Esophagus squamous epithelium (tissue), 5 donors: ENCODE measurements around the gene KANK4. TPM values are rescaled to one million over a fixed set of nuclear protein-coding genes. Genes with fewer than 3 reads are reported as not detected.

ENCODE experiments used
- DNase-seq: peaks from one replicate; lab custom pipeline; 2025; lab: John Stamatoyannopoulos, UW
- H3K27ac ChIP-seq, 4 donors: fragments of 200-600 bp; sonication (generic); one replicate each; pipeline ENCODE4 v1.5.1; 2016 to 2019; ENCODE audit warnings: mild to moderate bottlenecking in 1 of 4
- H3K27me3 ChIP-seq, 4 donors: fragments of 200-600 bp; sonication (generic); 1 replicate in 3 of 4; 2 replicates in 1 of 4; pipeline versions ENCODE4 v1.5.1 to v1.6.0; 2017 to 2021; ENCODE audit warnings: antibody characterized with exemption in 1 of 4
- H3K36me3 ChIP-seq, 3 donors: fragments of 200-600 bp; sonication (generic); one replicate each; pipeline ENCODE4 v1.5.1; 2016 to 2019
- H3K4me1 ChIP-seq, 3 donors: fragments of 200-600 bp; sonication (generic); one replicate each; pipeline ENCODE4 v1.5.1; 2017 to 2019
- H3K4me3 ChIP-seq, 4 donors: fragments of 200-600 bp; sonication (generic); 1 replicate in 3 of 4; 2 replicates in 1 of 4; pipeline ENCODE4 v1.5.1; 2016 to 2019; ENCODE audit warnings: mild to moderate bottlenecking in 2 of 4, moderate library complexity in 1 of 4
- H3K9me3 ChIP-seq, 3 donors: fragments of 200-600 bp; sonication (generic); one replicate each; pipeline ENCODE4 v1.5.1; 2016 to 2019
- CTCF ChIP-seq, 6 experiments: fragments of 450-650 bp in 4 of 6; fragments of 200-600 bp in 2 of 6; sonication (generic) in 2 of 6; IDR thresholded peaks; one replicate each; pipeline ENCODE4 v1.5.1; 2016 to 2019; ENCODE audit warnings: antibody characterized with exemption in 6 of 6, mild to moderate bottlenecking in 4 of 6, moderate library complexity in 4 of 6
- POLR2A ChIP-seq, 4 donors: fragments of 450-650 bp; IDR thresholded peaks; one replicate each; pipeline ENCODE4 v1.6.1; 2017; ENCODE audit warnings: antibody characterized with exemption in 4 of 4, mild to moderate bottlenecking in 4 of 4, moderate library complexity in 3 of 4
- WGBS, 2 donors: methylation state at CpG; one replicate each; pipeline ENCODE4 v1.1.5; 2018; 5-methylcytosine and 5-hydroxymethylcytosine counted together
- intact Hi-C: fragments of 100-400 bp; cut with DNase I; formaldehyde crosslinking; loops from one replicate; pipeline ENCODE4 v1.15.0; 2022
- total RNA-seq, 4 donors: library from RNA; depleted of rRNA; stranded (reverse); fragments of >200 nt; gene quantifications; one replicate each; pipeline ENCODE4 v1.1.0, GENCODE V29; 2016
- donor health status: DM: yes; HTN: yes; CAD: no.

Gene KANK4
- total RNA-seq, 4 donors from 2014 or later: 0.19 TPM; not detected in 3

- no peak overlapping the region for H3K4me3 ChIP-seq
- H3K9me3 ChIP-seq: no peaks in the 10 kb centered on the region
- peaks cover 0 to 15% (median 13%) of the 10 kb centered on the region in 3 donors for H3K4me1 ChIP-seq
- H3K27me3 ChIP-seq: peaks cover 5 to 66% (median 14%) of the 10 kb centered on the region in 4 donors
- no peaks in the 10 kb centered on the region for H3K36me3 ChIP-seq
- 80 to 89% methylated on average over 14 to 16 of the region's 16 CpGs for WGBS, 2 donors
- intact Hi-C loops: no loop called here
- TF ChIP-seq POLR2A (IDR thresholded peaks at IDR 0.05) (no peak), CTCF (IDR thresholded peaks at IDR 0.05) (no peak)
- H3K27ac ChIP-seq: no peak overlapping the region
- DNase-seq: no peak
Observed at GRCh38 chr1:62314454-62315350, 4.5 kb downstream of the KANK4 start.

- H3K27ac ChIP-seq: no peak overlapping the region
- intact Hi-C loops: no loop called here
- H3K4me1 ChIP-seq: peaks cover 5 to 6% (median 5%) of the 10 kb centered on the region in 3 donors
- H3K27me3 ChIP-seq: peaks cover 0 to 55% (median 0%) of the 10 kb centered on the region in 4 donors
- H3K9me3 ChIP-seq: no peaks in the 10 kb centered on the region
- H3K4me3 ChIP-seq: no peak overlapping the region
- H3K36me3 ChIP-seq: no peaks in the 10 kb centered on the region
- 49 to 73% methylated on average over 2 to 3 of the region's 4 CpGs for WGBS, 2 donors
- no peak for TF ChIP-seq CTCF (IDR thresholded peaks at IDR 0.05)
- TF ChIP-seq POLR2A (IDR thresholded peaks at IDR 0.05): no peak
- DNase-seq: no peak
Observed at GRCh38 chr1:62312698-62313097, 6.5 kb downstream of the KANK4 start.

GRCh38 chr1:62311473-62311943 lies 7.7 kb downstream of the KANK4 start:
- Histone ChIP-seq H3K27me3 (peaks cover 0 to 43% (median under 1%) of the 10 kb centered on the region in 4 donors), H3K36me3 (no peaks in the 10 kb centered on the region), H3K9me3 (no peaks in the 10 kb centered on the region), H3K4me3 (no peak overlapping the region), H3K4me1 (peaks cover 5 to 7% (median 6%) of the 10 kb centered on the region in 3 donors), H3K27ac (no peak overlapping the region)
- TF ChIP-seq POLR2A (IDR thresholded peaks at IDR 0.05) (no peak), CTCF (IDR thresholded peaks at IDR 0.05) (no peak)
- intact Hi-C loops: no loop called here
- no peak for DNase-seq
- WGBS, 2 donors: 71 to 77% methylated on average over 5 to 6 of the region's 6 CpGs

GRCh38 chr1:62309906-62310305 lies 9.3 kb downstream of the KANK4 start:
- H3K27ac ChIP-seq: no peak overlapping the region
- peaks cover 5 to 7% (median 6%) of the 10 kb centered on the region in 3 donors for H3K4me1 ChIP-seq
- no peaks in the 10 kb centered on the region for H3K9me3 ChIP-seq
- intact Hi-C loops: no loop called here
- no peak for TF ChIP-seq POLR2A (IDR thresholded peaks at IDR 0.05)
- no peak for TF ChIP-seq CTCF (IDR thresholded peaks at IDR 0.05)
- no peak overlapping the region for H3K4me3 ChIP-seq
- no peaks in the 10 kb centered on the region for H3K36me3 ChIP-seq
- no peak for DNase-seq
- peaks cover 0 to 38% (median 2%) of the 10 kb centered on the region in 4 donors for H3K27me3 ChIP-seq
- WGBS, 2 donors: 41 to 64% methylated on average over 2 to 7 of the region's 7 CpGs

- H3K4me1 ChIP-seq: peaks cover 5 to 7% (median 6%) of the 10 kb centered on the region in 3 donors
- no peak overlapping the region for H3K4me3 ChIP-seq
- H3K9me3 ChIP-seq: no peaks in the 10 kb centered on the region
- H3K27me3 ChIP-seq: peaks cover 0 to 30% (median 2%) of the 10 kb centered on the region in 4 donors
- H3K27ac ChIP-seq: no peak overlapping the region
- TF ChIP-seq POLR2A (IDR thresholded peaks at IDR 0.05) (no peak), CTCF (IDR thresholded peaks at IDR 0.05) (no peak)
- no peaks in the 10 kb centered on the region for H3K36me3 ChIP-seq
- 76 to 100% methylated on average over 1 to 2 of the region's 3 CpGs for WGBS, 2 donors
- no peak for DNase-seq
- intact Hi-C loops: no loop called here
Observed at GRCh38 chr1:62308606-62309005, 10.6 kb downstream of the KANK4 start.
